ENCODE data around the gene SSPN.

- TF ChIP-seq CTCF (IDR thresholded peaks at IDR 0.05) (no peak), EZH2phosphoT487 (IDR thresholded peaks at IDR 0.05) (no peak), EZH2 (IDR thresholded peaks at IDR 0.05) (no peak)
These were observed 99.6 kb downstream of the SSPN start for GRCh38 chr12:26295001-26295400.
